Activated CD4-positive, CD25-positive, alpha-beta regulatory T cell treated with anti-CD3 and anti-CD28 coated beads, Interleukin-2, amount 50 U/mL, for 72 hours (primary cell): Measurements from ENCODE around the gene UCK1.

Source experiments
- DNase-seq: peaks from one replicate; pipeline ENCODE4 v3.0.0; 2021

Gene UCK1

GRCh38 chr9:131495785-131496184 lies 35.3 kb downstream of the UCK1 start:
- no peak for DNase-seq

DNA sequence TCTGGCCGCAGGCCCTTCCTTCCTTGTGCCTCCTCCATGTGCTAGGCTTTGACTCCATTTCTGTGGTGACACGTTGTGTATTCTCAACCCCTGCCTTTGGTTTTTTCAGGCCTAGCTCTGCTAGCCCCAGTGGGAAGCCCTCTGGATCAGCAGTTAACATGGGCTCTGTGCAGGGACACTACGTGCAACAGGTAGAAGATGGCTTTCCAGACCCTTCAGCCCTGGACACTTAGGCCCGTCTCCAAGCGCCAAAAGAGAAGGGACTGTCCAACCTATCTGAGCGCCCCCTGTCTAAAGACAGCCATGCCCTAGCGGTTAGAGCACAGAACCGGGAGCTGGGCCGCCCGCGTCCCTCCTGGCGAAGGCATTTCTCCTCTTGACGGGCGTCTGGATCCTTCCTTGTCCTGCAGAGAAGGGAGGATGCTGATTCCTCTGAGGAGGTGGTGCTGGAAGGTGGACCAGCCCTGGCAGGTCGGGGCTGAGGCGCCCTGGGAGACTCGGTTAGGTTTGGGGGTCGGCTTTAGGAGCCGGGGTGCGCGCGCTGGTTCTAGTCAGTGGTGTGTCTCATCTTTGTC lies 36.7 kb downstream of the UCK1 start:
- no peak for DNase-seq

GRCh38 chr9:131492070-131492469 lies 39.0 kb downstream of the UCK1 start:
- DNase-seq, result no peak

DNA sequence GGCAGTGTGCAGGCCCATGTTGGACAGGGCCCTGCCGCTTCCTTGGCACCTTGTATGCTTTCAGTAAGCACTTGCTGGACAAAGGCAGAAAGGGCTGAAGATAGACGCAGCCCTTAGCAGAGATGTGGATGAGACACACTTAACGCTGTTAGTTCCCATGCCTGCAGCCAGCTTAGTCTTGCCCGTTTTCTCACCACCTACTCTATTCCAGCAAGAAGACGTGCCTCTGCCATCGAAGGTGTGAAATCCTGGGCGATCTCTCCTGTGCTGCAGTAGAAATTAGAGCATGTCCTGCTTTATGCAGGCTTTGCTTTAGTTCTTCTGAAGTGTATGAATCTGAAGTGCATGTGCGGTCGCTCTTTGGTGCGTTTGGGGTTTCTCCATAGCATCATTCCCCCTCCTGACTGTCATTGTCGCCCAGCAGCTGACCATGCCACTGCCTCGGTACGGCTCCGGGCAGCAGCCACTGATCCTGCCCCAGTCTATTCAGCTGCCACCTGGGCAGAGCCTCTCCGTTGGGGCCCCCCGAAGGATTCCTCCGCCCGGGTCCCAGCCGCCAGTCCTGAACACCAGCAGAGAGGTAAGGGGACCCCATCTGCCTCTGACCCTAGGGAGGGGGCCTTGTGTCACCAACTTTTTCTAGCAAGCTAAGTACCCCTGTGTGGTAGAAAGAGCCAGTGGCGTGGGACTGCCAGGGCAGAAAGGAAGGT lies 39.9 kb downstream of the UCK1 start:
- DNase-seq, result no peak

DNA sequence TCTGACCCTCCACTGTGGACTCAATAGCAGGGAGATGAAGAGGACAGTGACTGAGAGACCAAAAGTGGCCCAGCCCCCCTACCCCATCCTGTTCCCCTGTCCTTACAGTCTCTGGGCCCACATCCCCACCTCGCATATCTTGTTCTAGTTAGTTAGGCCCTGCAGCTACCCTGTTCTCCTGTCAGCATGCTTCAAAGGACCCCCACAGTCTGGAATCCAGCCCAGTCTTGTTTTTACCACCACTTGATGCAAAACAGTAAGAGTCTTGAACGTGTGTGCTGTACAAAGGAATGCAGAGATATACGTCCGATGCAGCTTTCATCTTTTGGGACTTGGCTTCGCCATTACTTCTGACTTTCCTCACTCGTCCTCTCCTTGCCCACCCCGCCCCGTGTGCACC lies 40.5 kb downstream of the UCK1 start:
- DNase-seq, result no peak

GRCh38 chr9:131487621-131488031 lies 43.4 kb downstream of the UCK1 start:
- no peak for DNase-seq

DNA sequence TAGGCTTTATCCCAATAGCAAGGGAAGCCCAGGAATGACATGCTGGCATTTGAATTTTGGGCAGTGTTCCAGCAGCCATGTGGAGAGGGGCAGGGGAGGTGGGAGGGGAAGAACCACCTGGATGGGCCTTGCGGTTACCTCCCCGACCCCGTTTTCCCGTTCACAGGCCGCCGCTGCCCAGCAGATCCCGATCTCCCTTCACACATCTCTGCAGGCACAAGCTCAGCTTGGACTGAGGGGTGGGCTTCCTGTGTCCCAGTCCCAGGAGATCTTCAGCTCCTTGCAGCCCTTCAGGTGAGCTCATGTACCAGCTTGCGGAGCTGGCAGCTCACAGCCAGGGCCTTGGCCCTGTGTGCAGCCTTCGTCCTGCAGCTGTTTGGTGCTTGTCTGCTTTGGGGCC lies 44.1 kb downstream of the UCK1 start:
- DNase-seq, result no peak

GRCh38 chr9:131485728-131486422 lies 45.2 kb downstream of the UCK1 start:
- DNase-seq, result no peak

- DNase-seq, result no peak
Measured at GRCh38 chr9:131485206-131485605, 45.9 kb downstream of the UCK1 start.

DNA sequence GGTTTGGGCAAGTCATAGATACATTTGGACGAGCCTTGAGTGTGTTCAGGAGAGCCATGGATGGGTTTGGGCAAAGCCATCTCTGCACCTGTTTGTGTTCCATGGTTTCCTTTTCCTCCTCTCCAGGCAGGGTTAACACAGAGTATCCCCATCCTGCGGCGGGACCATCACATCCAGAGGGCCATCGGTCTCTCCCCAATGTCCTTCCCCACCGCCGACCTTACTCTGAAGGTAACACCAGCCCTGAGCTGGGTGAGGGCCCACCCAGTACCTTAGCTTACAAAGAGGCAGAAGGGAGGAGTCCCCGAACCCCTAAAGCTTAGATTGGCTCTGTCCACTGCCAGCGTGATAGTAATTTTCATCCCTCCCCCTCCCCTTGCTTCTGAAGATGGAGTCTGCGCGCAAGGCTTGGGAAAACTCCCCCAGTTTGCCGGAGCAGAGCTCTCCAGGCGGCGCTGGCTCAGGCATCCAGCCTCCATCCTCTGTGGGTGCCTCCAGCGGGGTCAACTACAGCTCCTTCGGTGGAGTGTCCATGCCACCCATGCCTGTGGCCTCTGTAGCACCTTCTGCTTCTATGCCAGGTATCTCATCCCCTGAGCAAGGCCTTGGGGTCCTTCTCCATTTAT lies 46.4 kb downstream of the UCK1 start:
- no peak for DNase-seq

GRCh38 chr9:131484051-131484445 lies 47.0 kb downstream of the UCK1 start:
- DNase-seq, result no peak

DNA sequence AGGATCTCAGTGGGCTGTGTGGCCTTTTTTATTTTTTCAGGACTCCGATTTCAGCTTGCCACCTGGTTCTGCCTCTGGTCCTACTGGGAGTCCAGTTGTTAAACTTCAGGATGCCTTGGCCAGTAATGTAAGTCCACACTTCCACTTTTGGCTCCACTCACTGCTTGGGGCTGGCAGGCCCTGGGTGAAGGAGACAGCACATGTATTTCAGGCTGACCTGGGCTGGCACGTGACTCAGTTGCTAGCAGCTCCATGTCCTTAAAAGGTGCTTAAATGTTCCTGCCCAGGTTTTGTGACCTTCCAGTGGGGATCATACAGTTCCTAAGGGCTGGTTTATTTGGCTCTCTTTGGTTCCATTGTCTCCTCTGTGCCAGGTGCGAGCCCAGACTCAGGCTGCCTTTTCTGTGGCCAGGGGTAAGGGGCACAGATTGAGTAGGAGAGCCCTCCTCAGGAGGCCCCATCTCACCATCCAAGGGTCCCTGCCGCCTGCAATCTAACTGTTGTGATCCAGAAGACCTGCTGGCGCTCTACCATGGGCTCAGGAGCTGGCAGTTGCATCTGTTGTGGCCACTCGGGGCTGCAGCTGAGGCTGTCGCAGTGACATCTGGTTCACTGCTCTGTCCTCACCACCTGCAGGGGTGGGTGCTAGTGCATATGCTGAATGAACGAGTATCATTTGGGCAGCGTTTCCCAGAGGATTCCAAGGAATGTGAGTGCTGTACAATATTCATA lies 47.6 kb downstream of the UCK1 start:
- DNase-seq, result no peak

DNA sequence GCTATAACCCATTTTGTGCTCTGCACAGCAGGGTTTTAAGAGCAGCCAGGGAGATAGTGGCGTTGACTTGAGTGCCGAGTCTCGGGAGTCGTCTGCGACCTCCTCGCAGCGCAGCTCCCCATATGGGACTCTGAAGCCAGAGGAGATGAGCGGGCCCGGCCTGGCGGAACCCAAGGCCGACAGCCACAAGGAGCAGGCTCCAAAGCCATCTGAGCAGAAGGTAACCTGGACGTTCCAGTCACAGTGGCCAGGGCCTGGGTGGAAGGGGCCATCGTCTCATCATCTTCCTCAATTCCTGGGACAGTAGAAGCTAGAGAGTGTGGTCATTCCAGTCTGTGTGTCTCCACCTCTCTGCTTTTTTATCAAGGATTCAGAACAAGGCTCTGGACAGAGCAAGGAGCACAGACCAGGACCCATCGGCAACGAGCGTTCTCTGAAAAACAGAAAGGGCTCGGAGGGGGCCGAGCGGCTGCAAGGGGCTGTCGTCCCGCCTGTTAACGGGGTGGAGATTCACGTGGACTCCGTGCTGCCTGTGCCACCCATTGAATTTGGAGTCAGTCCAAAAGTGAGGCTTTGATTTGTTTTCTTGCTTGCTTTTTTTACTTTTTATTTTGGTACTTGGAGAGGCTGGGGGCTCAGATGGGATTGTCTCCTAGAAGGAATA lies 48.6 kb downstream of the UCK1 start:
- no peak for DNase-seq

DNA sequence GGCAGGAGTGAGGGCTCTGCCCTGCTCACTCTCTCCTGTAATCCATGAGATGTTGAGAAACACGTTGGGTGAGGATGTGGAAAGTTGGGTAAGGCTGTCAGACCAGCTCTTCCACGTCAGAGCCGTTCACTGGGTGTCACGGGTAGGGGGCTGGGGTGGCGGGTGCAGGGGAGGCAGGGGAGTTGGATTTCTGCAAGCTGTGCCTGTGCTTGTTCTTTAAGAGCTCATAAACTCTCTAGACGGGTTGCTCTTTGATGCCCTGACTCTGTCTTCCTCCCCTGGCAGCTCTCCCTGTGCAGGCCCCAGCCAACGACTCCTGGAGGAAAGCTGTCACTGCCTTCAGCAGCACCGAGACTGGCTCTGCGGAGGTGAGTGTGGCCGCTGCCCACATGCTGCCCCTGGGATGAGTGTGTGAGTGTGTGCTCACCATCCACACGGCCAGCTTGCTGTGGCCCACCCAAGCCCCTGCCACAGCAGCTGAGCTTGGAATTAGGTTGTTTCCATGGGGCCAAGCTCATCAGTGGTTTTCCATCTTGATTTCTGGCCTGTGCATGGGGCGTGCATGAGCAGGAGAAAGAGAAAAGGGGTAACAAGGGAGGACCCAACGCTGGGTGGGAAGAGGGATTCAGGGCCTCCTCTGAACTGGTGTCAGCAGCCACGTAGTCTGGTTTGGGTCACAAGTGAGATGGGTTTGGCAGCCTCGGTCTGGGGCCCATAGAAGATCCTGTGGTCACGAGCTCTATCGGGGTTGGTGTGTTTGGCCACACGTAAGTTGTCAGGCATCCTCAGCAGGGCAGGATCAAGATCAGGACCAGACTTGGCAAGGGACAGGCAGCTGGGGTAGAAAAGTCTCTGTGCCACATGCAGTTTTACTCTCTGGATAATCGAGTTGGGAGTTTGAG lies 49.4 kb downstream of the UCK1 start:
- DNase-seq, result no peak

DNA sequence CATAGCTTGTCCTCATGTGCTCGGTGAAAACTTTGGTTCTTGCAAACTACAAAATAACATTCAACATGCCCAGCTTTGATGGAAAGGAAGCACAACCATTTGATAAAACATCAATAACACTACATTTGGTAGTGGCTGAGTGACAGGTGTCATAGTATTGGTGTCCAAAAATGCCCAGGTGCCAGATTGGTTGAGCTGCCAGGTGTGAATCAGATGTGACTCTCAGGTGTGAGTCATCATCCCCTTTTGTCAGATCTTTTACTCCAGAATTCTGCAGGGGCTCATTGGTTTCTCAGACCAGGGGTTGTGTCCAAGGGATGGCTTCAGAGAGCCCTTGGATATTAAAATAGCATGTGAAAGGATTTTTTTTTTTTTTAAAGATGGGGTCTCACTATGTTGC lies 50.8 kb downstream of the UCK1 start:
- DNase-seq, result no peak

DNA sequence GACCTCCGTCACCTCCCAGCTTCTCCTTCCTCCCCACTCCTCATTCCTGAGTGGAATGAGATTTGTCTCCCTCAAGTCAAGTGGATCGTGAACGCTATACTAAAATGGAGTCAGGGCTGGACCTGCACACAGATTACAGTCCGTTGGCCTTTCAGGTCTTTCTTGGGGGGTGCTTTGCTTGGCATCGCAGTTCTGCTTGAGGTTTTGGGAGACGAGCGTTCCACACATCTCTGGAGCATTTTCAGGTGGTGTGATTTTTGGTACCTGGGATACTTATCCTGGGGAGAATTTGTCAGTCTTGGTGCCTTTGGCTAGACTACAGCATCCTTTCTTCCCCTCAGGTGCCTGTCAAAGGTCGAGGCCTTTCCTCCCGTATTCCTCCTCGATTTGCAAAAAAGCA lies 52.2 kb downstream of the UCK1 start:
- DNase-seq, result no peak

GRCh38 chr9:131478421-131478868 lies 52.6 kb downstream of the UCK1 start:
- DNase-seq, result peak; percentile 59

- DNase-seq, result no peak
Measured at GRCh38 chr9:131477816-131478419, 53.1 kb downstream of the UCK1 start.

DNA sequence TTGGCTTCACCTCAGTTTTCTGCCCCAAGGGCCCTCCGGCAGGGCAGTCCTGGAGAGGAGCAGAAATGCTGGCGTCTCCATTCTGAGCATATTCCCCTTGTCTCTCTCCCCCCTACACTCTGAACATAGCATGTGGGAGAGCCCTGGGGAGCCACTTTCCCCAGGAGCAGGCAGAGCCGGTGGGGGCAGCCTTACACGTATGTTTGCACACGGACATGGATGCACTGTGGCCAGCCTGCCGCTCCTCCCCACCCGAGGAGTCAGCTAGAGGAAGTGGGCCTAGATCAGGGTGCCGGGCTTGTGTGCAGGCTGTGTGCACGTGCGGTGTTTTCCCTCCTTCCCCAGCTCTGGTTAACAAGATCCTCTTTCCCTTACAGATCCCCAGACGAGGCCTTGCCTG lies 53.7 kb downstream of the UCK1 start:
- DNase-seq, result no peak

GRCh38 chr9:131476777-131477345 lies 54.2 kb downstream of the UCK1 start:
- DNase-seq, result no peak
